Neural cell (in vitro differentiated cells): ENCODE results near the gene EMILIN1. TPM values are rescaled to one million over a fixed set of nuclear protein-coding genes. Genes with fewer than 3 reads are reported as not detected.

ENCODE experiments used
- H2AFZ ChIP-seq: fragments of 200-600, 300-800 bp; sonication (generic), shearing (Covaris generic); 2 replicates; pipeline ENCODE4 v1.6.0; 2014; ENCODE audit warnings: low read depth, mild to moderate bottlenecking, antibody characterized with exemption, low read length, moderate library complexity
- H3F3A ChIP-seq: fragments of 200-600 bp; shearing (Covaris generic); 2 replicates; pipeline ENCODE4 v1.6.1; 2016; ENCODE audit warnings: mild to moderate bottlenecking, moderate library complexity, mixed read lengths, antibody characterized with exemption, low read length; ENCODE audit not compliant: insufficient read depth, poor library complexity, severe bottlenecking
- H3K27ac ChIP-seq: fragments of 200-600, 300-800 bp; sonication (generic), shearing (Covaris generic); 2 replicates; pipeline ENCODE4 v1.5.1; 2014; ENCODE audit warnings: mild to moderate bottlenecking, low read length, moderate library complexity
- H3K27me3 ChIP-seq: fragments of 300-800, 200-600 bp; sonication (generic), shearing (Covaris generic); 2 replicates; pipeline ENCODE4 v1.6.0; 2014; ENCODE audit warnings: mild to moderate bottlenecking, low read depth, low read length, moderate library complexity; ENCODE audit not compliant: insufficient read depth
- H3K36me3 ChIP-seq: fragments of 300-800, 200-600 bp; sonication (generic), shearing (Covaris generic); 2 replicates; pipeline ENCODE4 v1.5.1; 2014; ENCODE audit warnings: mild to moderate bottlenecking, antibody characterized with exemption, low read length, moderate library complexity; ENCODE audit not compliant: insufficient read depth
- H3K4me2 ChIP-seq: fragments of 300-800, 200-600 bp; sonication (generic), shearing (Covaris generic); 2 replicates; pipeline ENCODE4 v1.6.0; 2014; ENCODE audit warnings: mild to moderate bottlenecking, low read length
- H3K4me3 ChIP-seq: fragments of 300-800, 200-600 bp; sonication (generic), shearing (Covaris generic); 2 replicates; pipeline ENCODE4 v1.5.1; 2014; ENCODE audit warnings: mild to moderate bottlenecking, low read length, moderate library complexity
- H3K79me2 ChIP-seq: fragments of 200-600 bp; shearing (Covaris generic); replicated peaks from 2 replicates; pipeline ENCODE4 v1.6.0; 2014; ENCODE audit warnings: mild to moderate bottlenecking, low read length, moderate library complexity; ENCODE audit not compliant: insufficient read depth
- H3K9ac ChIP-seq: fragments of 300-800, 200-600 bp; sonication (generic), shearing (Covaris generic); 2 replicates; pipeline ENCODE4 v1.6.1; 2016; ENCODE audit warnings: mild to moderate bottlenecking, low read length, mixed read lengths
- H3K9me2 ChIP-seq: fragments of 200-600 bp; shearing (Covaris generic); 2 replicates; pipeline ENCODE4 v1.6.1; 2016; ENCODE audit warnings: mild to moderate bottlenecking, low read length, mixed read lengths; ENCODE audit not compliant: insufficient read depth
- H3K9me3 ChIP-seq: fragments of 200-600, 300-800 bp; sonication (generic), shearing (Covaris generic); 2 replicates; pipeline ENCODE4 v1.6.1; 2016; ENCODE audit warnings: mild to moderate bottlenecking, mixed run types, low read length, moderate library complexity, mixed read lengths
- H4K20me1 ChIP-seq: fragments of 200-600 bp; shearing (Covaris generic); 2 replicates; pipeline ENCODE4 v1.6.1; 2016; ENCODE audit warnings: mild to moderate bottlenecking, mixed run types; ENCODE audit not compliant: insufficient read depth
- EP300 ChIP-seq: fragments of 450-650 bp; conservative IDR thresholded peaks from 2 replicates; pipeline ENCODE4 v1.6.1; 2014; ENCODE audit warnings: antibody characterized with exemption, mild to moderate bottlenecking, moderate library complexity; ENCODE audit not compliant: poor library complexity, severe bottlenecking
- EZH2 ChIP-seq: fragments of 200-600, 300-800 bp; shearing (Covaris generic), sonication (generic); IDR thresholded peaks from 2 replicates; pipeline ENCODE4 v1.6.1; 2014; ENCODE audit warnings: antibody characterized with exemption, low read length, borderline replicate concordance, mild to moderate bottlenecking; ENCODE audit not compliant: insufficient read depth, poor library complexity, severe bottlenecking
- MXI1 ChIP-seq: fragments of 450-650 bp; conservative IDR thresholded peaks from 2 replicates; pipeline ENCODE4 v1.6.1; 2014; ENCODE audit warnings: antibody characterized with exemption, mild to moderate bottlenecking; ENCODE audit not compliant: poor library complexity, severe bottlenecking
- POLR2AphosphoS5 ChIP-seq: IDR thresholded peaks from 2 replicates; pipeline ENCODE4 v1.6.1; 2012
- RAD21 ChIP-seq: fragments of 450-650 bp; conservative IDR thresholded peaks from 2 replicates; pipeline ENCODE4 v1.6.1; 2014; ENCODE audit warnings: antibody characterized with exemption, mild to moderate bottlenecking, moderate library complexity
- SMC3 ChIP-seq: fragments of 450-650 bp; conservative IDR thresholded peaks from 2 replicates; pipeline ENCODE4 v1.6.1; 2014; ENCODE audit warnings: antibody characterized with exemption, mild to moderate bottlenecking, moderate library complexity; ENCODE audit not compliant: poor library complexity
- TAF1 ChIP-seq: IDR thresholded peaks from 2 replicates; pipeline ENCODE4 v1.6.1; 2012; ENCODE audit warnings: low read depth
- polyA plus RNA-seq: library from polyadenylated mRNA; depleted of rRNA; stranded (reverse); fragments of >200 nt; gene quantifications from 2 replicates; pipeline ENCODE4 v1.2.3, GENCODE V29; 2014
- TF ChIP-seq, protein P1 (sequence below): IDR thresholded peaks from 2 replicates; pipeline ENCODE4 v1.6.1; 2012; ENCODE audit warnings: borderline replicate concordance
- TF ChIP-seq, protein P2 (sequence below): fragments of 450-650 bp; IDR thresholded peaks from 2 replicates; pipeline ENCODE4 v1.5.1; 2014; ENCODE audit warnings: antibody characterized with exemption, mild to moderate bottlenecking, moderate library complexity; ENCODE audit not compliant: poor library complexity, severe bottlenecking

Gene EMILIN1
- polyA plus RNA-seq, 1 donor from 2014 or later, result 1.3 TPM

DNA sequence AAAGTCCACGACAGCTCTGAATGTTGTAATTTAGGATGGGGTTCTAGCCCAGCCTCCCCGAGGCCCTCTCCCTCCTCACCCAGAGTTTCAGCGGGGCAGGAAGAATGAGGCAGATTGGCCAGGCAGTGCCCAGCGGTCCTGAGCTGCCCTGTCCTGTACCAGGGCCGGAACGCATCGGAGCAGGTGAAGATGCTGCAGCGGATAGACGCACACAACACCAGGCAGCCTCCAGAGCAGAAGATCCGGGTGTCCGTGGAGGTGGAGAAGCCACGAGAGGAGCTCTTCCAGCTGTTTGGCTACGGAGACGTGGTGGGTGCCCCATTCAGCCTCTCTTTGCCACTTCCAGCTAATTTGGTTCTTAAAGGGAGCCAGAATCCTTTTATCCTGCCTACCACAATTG, 18.9 kb downstream of the EMILIN1 start:
- no peaks in the 10 kb centered on the region for H3F3A ChIP-seq
- no peak overlapping the region for H3K27ac ChIP-seq
- TF ChIP-seq SMC3, result no peak
- TF ChIP-seq, protein P1, sequence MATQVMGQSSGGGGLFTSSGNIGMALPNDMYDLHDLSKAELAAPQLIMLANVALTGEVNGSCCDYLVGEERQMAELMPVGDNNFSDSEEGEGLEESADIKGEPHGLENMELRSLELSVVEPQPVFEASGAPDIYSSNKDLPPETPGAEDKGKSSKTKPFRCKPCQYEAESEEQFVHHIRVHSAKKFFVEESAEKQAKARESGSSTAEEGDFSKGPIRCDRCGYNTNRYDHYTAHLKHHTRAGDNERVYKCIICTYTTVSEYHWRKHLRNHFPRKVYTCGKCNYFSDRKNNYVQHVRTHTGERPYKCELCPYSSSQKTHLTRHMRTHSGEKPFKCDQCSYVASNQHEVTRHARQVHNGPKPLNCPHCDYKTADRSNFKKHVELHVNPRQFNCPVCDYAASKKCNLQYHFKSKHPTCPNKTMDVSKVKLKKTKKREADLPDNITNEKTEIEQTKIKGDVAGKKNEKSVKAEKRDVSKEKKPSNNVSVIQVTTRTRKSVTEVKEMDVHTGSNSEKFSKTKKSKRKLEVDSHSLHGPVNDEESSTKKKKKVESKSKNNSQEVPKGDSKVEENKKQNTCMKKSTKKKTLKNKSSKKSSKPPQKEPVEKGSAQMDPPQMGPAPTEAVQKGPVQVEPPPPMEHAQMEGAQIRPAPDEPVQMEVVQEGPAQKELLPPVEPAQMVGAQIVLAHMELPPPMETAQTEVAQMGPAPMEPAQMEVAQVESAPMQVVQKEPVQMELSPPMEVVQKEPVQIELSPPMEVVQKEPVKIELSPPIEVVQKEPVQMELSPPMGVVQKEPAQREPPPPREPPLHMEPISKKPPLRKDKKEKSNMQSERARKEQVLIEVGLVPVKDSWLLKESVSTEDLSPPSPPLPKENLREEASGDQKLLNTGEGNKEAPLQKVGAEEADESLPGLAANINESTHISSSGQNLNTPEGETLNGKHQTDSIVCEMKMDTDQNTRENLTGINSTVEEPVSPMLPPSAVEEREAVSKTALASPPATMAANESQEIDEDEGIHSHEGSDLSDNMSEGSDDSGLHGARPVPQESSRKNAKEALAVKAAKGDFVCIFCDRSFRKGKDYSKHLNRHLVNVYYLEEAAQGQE, result no peak
- TF ChIP-seq POLR2AphosphoS5, result no peak
- no peak for TF ChIP-seq TAF1
- TF ChIP-seq EZH2, result no peak
- TF ChIP-seq, protein P2, sequence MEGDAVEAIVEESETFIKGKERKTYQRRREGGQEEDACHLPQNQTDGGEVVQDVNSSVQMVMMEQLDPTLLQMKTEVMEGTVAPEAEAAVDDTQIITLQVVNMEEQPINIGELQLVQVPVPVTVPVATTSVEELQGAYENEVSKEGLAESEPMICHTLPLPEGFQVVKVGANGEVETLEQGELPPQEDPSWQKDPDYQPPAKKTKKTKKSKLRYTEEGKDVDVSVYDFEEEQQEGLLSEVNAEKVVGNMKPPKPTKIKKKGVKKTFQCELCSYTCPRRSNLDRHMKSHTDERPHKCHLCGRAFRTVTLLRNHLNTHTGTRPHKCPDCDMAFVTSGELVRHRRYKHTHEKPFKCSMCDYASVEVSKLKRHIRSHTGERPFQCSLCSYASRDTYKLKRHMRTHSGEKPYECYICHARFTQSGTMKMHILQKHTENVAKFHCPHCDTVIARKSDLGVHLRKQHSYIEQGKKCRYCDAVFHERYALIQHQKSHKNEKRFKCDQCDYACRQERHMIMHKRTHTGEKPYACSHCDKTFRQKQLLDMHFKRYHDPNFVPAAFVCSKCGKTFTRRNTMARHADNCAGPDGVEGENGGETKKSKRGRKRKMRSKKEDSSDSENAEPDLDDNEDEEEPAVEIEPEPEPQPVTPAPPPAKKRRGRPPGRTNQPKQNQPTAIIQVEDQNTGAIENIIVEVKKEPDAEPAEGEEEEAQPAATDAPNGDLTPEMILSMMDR, result no peak
- TF ChIP-seq RAD21, result no peak
- no peak for TF ChIP-seq MXI1
- no peak for TF ChIP-seq EP300

DNA sequence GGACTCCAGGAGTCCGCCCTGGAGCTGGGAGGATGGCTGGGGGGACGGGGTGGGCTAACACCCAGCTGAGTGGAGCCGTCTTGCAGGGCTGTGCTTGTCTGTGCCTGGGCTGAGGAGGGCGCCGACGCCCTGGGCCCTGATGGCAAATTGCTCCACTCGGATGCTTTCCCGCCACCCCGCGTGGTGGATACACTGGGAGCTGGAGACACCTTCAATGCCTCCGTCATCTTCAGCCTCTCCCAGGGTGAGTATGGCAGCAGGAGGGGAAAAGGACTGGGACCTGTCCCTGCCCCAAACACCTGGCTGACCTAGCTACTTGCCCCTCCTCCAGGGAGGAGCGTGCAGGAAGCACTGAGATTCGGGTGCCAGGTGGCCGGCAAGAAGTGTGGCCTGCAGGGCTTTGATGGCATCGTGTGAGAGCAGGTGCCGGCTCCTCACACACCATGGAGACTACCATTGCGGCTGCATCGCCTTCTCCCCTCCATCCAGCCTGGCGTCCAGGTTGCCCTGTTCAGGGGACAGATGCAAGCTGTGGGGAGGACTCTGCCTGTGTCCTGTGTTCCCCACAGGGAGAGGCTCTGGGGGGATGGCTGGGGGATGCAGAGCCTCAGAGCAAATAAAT, 21.0 kb downstream of the EMILIN1 start:
- Histone ChIP-seq H4K20me1 (no peaks in the 10 kb centered on the region), H3K9me3 (no peaks in the 10 kb centered on the region), H3F3A (no peaks in the 10 kb centered on the region), H3K36me3 (no peaks in the 10 kb centered on the region), H3K9ac (no peak overlapping the region), H2AFZ (no peak overlapping the region), H3K79me2 (no peaks in the 10 kb centered on the region), H3K4me3 (no peak overlapping the region), H3K27me3 (no peaks in the 10 kb centered on the region), H3K9me2 (no peaks in the 10 kb centered on the region), H3K4me2 (no peak overlapping the region), H3K27ac (no peak overlapping the region)
- TF ChIP-seq POLR2AphosphoS5, result no peak
- no peak for TF ChIP-seq EZH2
- TF ChIP-seq EP300, result no peak
- no peak for TF ChIP-seq RAD21
- TF ChIP-seq, protein P1, result no peak
- no peak for TF ChIP-seq SMC3
- no peak for TF ChIP-seq TAF1
- TF ChIP-seq MXI1, result no peak
- TF ChIP-seq, protein P2, result no peak

More for the DNA sequence above, 18.9 kb downstream of the EMILIN1 start:
- Histone ChIP-seq H3K9ac (no peak overlapping the region), H3K79me2 (no peaks in the 10 kb centered on the region), H3K36me3 (no peaks in the 10 kb centered on the region), H3K9me3 (no peaks in the 10 kb centered on the region), H3K9me2 (no peaks in the 10 kb centered on the region), H3K27me3 (no peaks in the 10 kb centered on the region), H4K20me1 (no peaks in the 10 kb centered on the region), H3K4me3 (no peak overlapping the region), H3K4me2 (no peak overlapping the region), H2AFZ (no peak overlapping the region)
